ENCODE results near the gene SIMC1. TPM values are rescaled to one million over a fixed set of nuclear protein-coding genes. Genes with fewer than 3 reads are reported as not detected.

Gene SIMC1
- total and polyA plus RNA-seq, 2 of the 4 experiments (the other 2 are of a cell fraction) = 8.2 to 11.7 TPM

GRCh38 chr5:176361437-176362232 is 123.4 kb downstream of the SIMC1 start, which contains the start of gene KIAA1191:
Gene KIAA1191, minus strand, starts transcription at chr5:176361764. Its CDS starts 2,256 bp downstream, at chr5:176359508.
- H3K9me3 ChIP-seq (ENCODE audit: control insufficient read depth, insufficient read depth, low read length) = no peaks in the 10 kb centered on the region
- peak; percentile 87 for DNase-seq
- peak within 1 kb of the TSS; percentile 88 for H4K91ac ChIP-seq (ENCODE audit: insufficient read depth, low read depth, low read length)
- ChIA-PET CTCF (interaction anchor here (1.0 kb wide), 1 partner anchor 12 kb away, joined by 3 read pairs; no protein-coding TSS in a partner anchor), POLR2A (ENCODE audit: unreplicated experiment) (interaction anchor here (0.6 kb wide), 1 partner anchor 763 kb away, joined by 6 read pairs; no protein-coding TSS in a partner anchor)
- peak within 1 kb of the TSS; percentile 99 for H3K4me2 ChIP-seq (ENCODE audit: low read depth, low read length)
- peak within 1 kb of the TSS; percentile 94 for H3K14ac ChIP-seq (replicated peaks; ENCODE audit: low read depth, low read length)
- H3K9ac ChIP-seq (ENCODE audit: low read depth, low read length) = peak within 1 kb of the TSS; percentile 86
- H3K36me3 ChIP-seq (ENCODE audit: control insufficient read depth, insufficient read depth, low read length) = peaks cover 5% of the 10 kb centered on the region
- peak; percentile 85 for ATAC-seq (ENCODE audit: low read depth)
- peaks cover 10% of the 10 kb centered on the region; the same call in 1 of the 2 replicates for H4K20me1 ChIP-seq (ENCODE audit: insufficient read depth, low read length)
- no peak for TF ChIP-seq CHD1 (IDR thresholded peaks at IDR 0.05; ENCODE audit: low read depth, low read length)
- TF ChIP-seq RAD21 (IDR thresholded peaks at IDR 0.05; ENCODE audit: low read length) = peak; percentile 36; the same call in 1 of the 2 replicates
- TF ChIP-seq SMC3 (IDR thresholded peaks at IDR 0.05; ENCODE audit: low read depth, low read length) = peak; percentile 3; the same call in 1 of the 2 replicates
- TF ChIP-seq FOS (IDR thresholded peaks at IDR 0.05; ENCODE audit: low read depth, low read length) = no peak
- no peak for TF ChIP-seq ELK1 (IDR thresholded peaks at IDR 0.05; ENCODE audit: borderline replicate concordance, low read depth, low read length)
- no peak for TF ChIP-seq CEBPB (IDR thresholded peaks at IDR 0.05; ENCODE audit: low read depth, low read length)
- no peak for TF ChIP-seq RCOR1 (IDR thresholded peaks at IDR 0.05; ENCODE audit: insufficient replicate concordance, low read length)
- no peak; the same call in 1 of the 2 replicates for TF ChIP-seq MAZ (IDR thresholded peaks at IDR 0.05; ENCODE audit: borderline replicate concordance, low read depth, low read length)
- no peak for TF ChIP-seq MAFK (IDR thresholded peaks at IDR 0.05; ENCODE audit: low read depth, low read length)
- TF ChIP-seq POLR2A (IDR thresholded peaks at IDR 0.05; ENCODE audit: low read depth, low read length) = peak; percentile 95
- TF ChIP-seq CTCF (conservative IDR thresholded peaks at IDR 0.05; ENCODE audit: low read depth, low read length) = peak; percentile 37
- TF ChIP-seq RFX5 (IDR thresholded peaks at IDR 0.05; ENCODE audit: low read depth, low read length) = no peak
- peak; percentile 87 for TF ChIP-seq MXI1 (IDR thresholded peaks at IDR 0.05; ENCODE audit: borderline replicate concordance, low read depth, low read length)
- no peak for TF ChIP-seq BHLHE40 (IDR thresholded peaks at IDR 0.05; ENCODE audit: low read depth, low read length)
- H3K79me1 ChIP-seq (ENCODE audit: low read depth in 1 of 2, low read length in 2 of 2) = peaks cover 15 to 26% of the 10 kb centered on the region in 2 experiments; a peak in 3 of 4 replicates
- H4K8ac ChIP-seq (ENCODE audit: low read depth in 2 of 2, low read length in 2 of 2) = peak within 1 kb of the TSS; percentile 73 to 93
- H2AK9ac ChIP-seq (replicated peaks; ENCODE audit: low read depth, low read length, poor library complexity) = peak within 1 kb of the TSS; percentile 75
- in situ Hi-C loops (cut with MboI; ENCODE audit: low sequenced_read_pairs) = no loop called here
- dilution Hi-C loops (cut with HindIII; ENCODE audit: low sequenced_read_pairs, unreplicated experiment) = no loop called here
- H3K9me1 ChIP-seq (ENCODE audit: insufficient read depth, low read length) = peaks cover 2% of the 10 kb centered on the region
- no peaks in the 10 kb centered on the region for H3K27me3 ChIP-seq (ENCODE audit: control insufficient read depth, insufficient read depth, low read length)
- WGBS, 2 experiments (ENCODE audit: extremely low coverage in 2 of 2, insufficient read length in 1 of 2) = 1% methylated on average over 25 of the region's 56 CpGs; no CpG with 5 or more reads in 1 of the 2 experiments
- peak within 1 kb of the TSS; percentile 37 for H2AK5ac ChIP-seq (ENCODE audit: low read depth, low read length)
- peak within 1 kb of the TSS; percentile 67 for H3K18ac ChIP-seq (ENCODE audit: low read depth, low read length)
- no peak within 1 kb of the TSS; the same call in 2 of the 3 replicates for H2BK15ac ChIP-seq (ENCODE audit: low read depth, low read length)
- peak within 1 kb of the TSS; percentile 65 for H2BK120ac ChIP-seq (ENCODE audit: low read depth, low read length)
- peak within 1 kb of the TSS; percentile 97 for H2AFZ ChIP-seq (replicated peaks; ENCODE audit: low read length, poor library complexity)
- H2BK5ac ChIP-seq (ENCODE audit: low read depth, low read length, poor library complexity, severe bottlenecking) = peak within 1 kb of the TSS; percentile 73
- H3K4me3 ChIP-seq (ENCODE audit: insufficient read depth, low read depth, low read length) = peak within 1 kb of the TSS; percentile 90
- peak within 1 kb of the TSS; percentile 91 for H3K27ac ChIP-seq (ENCODE audit: insufficient read depth, low read length)
- H3K23ac ChIP-seq (ENCODE audit: low read depth, low read length) = peak within 1 kb of the TSS; percentile 70
- peak within 1 kb of the TSS; percentile 87 for H4K5ac ChIP-seq (ENCODE audit: low read depth, low read length)
- peak within 1 kb of the TSS; percentile 77; the same call in 1 of the 2 replicates for H3K56ac ChIP-seq (ENCODE audit: extremely low read depth, insufficient read depth, low read length)
- peak within 1 kb of the TSS; percentile 71; the same call in 1 of the 2 replicates for H2BK20ac ChIP-seq (ENCODE audit: low read depth, low read length)
- peak within 1 kb of the TSS; percentile 86 for H3K4ac ChIP-seq (ENCODE audit: low read depth, low read length)
- intact Hi-C loops (cut with micrococcal nuclease) = loop anchor here (5.0 kb wide), 2 partner anchors 209 to 634 kb away; no protein-coding TSS in a partner anchor
- H3K4me1 ChIP-seq (ENCODE audit: control insufficient read depth, insufficient read depth, low read length) = peaks cover 7% of the 10 kb centered on the region
- no TSS peak for BruUV-seq (replicated peaks)

Measured in IMR-90 (cell line).